Right lobe of liver (tissue), 4 donors: ENCODE results near the gene GMDS.

Experiments used
- CTCF ChIP-seq, 4 donors: fragments of 200-600 bp in 3 of 4; fragments of 450-650 bp in 1 of 4; IDR thresholded peaks; one replicate each; pipeline versions ENCODE4 v1.5.1 to v1.8.0; 2016 to 2022; ENCODE audit warnings: antibody characterized with exemption in 4 of 4, mild to moderate bottlenecking in 2 of 4
- POLR2A ChIP-seq: fragments of 450-650 bp; IDR thresholded peaks from one replicate; pipeline ENCODE4 v1.6.1; 2017; ENCODE audit warnings: antibody characterized with exemption, mild to moderate bottlenecking
- donor health status: DM: no; HTN: no; CAD: no.
- donor health status: DM: no; HTN: no; CAD: no.
- donor health status: DM: no; HTN: yes; CAD: no.

- no peak for TF ChIP-seq CTCF (IDR thresholded peaks at IDR 0.05)
- no peak for TF ChIP-seq POLR2A
Measured at GRCh38 chr6:1612974-1613306, 632.5 kb downstream of the GMDS start.
